ENCODE results near the gene RPL7A. TPM values are rescaled to one million over a fixed set of nuclear protein-coding genes. Genes with fewer than 3 reads are reported as not detected.
"Not testable (repeated sequence)": the region's sequence is repeated elsewhere in the genome, so short reads cannot be mapped to it uniquely, and the experiment has no call there.

RPL7A gene
- total RNA-seq, 2 donors from 2014 or later = 1,478 to 1,480 TPM

GRCh38 chr9:133307301-133307700 lies 40.7 kb upstream of the RPL7A start:
- H3K27me3 ChIP-seq = no peaks in the 10 kb centered on the region
- intact Hi-C loops (cut with DNase I) = no loop called here
- no peaks in the 10 kb centered on the region for H3K36me3 ChIP-seq (replicated peaks in 1 of 2; ENCODE audit: insufficient read depth in 1 of 2, low read depth in 2 of 2)
- H3K4me1 ChIP-seq = no peaks in the 10 kb centered on the region
- H3K9me3 ChIP-seq = no peaks in the 10 kb centered on the region
- H3K27ac ChIP-seq = no peak overlapping the region
- no peak overlapping the region for H3K4me3 ChIP-seq
- ATAC-seq (no peak), DNase-seq (no peak)
- WGBS, 2 donors = 61 to 68% methylated on average over 16 of the region's 16 CpGs
- no peak for TF ChIP-seq CTCF (IDR thresholded peaks at IDR 0.05)
- TF ChIP-seq POLR2A (IDR thresholded peaks at IDR 0.05) = no peak

GRCh38 chr9:133309608-133310007 lies 38.4 kb upstream of the RPL7A start:
- H3K9me3 ChIP-seq = no peaks in the 10 kb centered on the region
- 71 to 74% methylated on average over 6 of the region's 6 CpGs for WGBS, 2 donors
- intact Hi-C loops (cut with DNase I) = no loop called here
- no peak for ATAC-seq
- TF ChIP-seq POLR2A (IDR thresholded peaks at IDR 0.05) = no peak
- TF ChIP-seq CTCF (IDR thresholded peaks at IDR 0.05) = no peak
- H3K4me1 ChIP-seq = no peaks in the 10 kb centered on the region
- no peak overlapping the region for H3K27ac ChIP-seq
- no peak for DNase-seq
- no peaks in the 10 kb centered on the region for H3K27me3 ChIP-seq
- H3K4me3 ChIP-seq = no peak overlapping the region
- H3K36me3 ChIP-seq (replicated peaks in 1 of 2; ENCODE audit: insufficient read depth in 1 of 2, low read depth in 2 of 2) = no peaks in the 10 kb centered on the region

- Histone ChIP-seq H3K27ac (no peak overlapping the region), H3K27me3 (no peaks in the 10 kb centered on the region), H3K4me3 (no peak overlapping the region), H3K36me3 (replicated peaks in 1 of 2; ENCODE audit: insufficient read depth in 1 of 2, low read depth in 2 of 2) (no peaks in the 10 kb centered on the region), H3K4me1 (no peaks in the 10 kb centered on the region), H3K9me3 (no peaks in the 10 kb centered on the region)
- ATAC-seq (no peak), DNase-seq (no peak)
- intact Hi-C loops (cut with DNase I) = no loop called here
- 47 to 57% methylated on average over 2 of the region's 2 CpGs for WGBS, 2 donors
- no peak for TF ChIP-seq CTCF (IDR thresholded peaks at IDR 0.05)
- no peak for TF ChIP-seq POLR2A (IDR thresholded peaks at IDR 0.05)
Measured at GRCh38 chr9:133315997-133316396, 32.0 kb upstream of the RPL7A start.

- ATAC-seq; intact Hi-C loops (cut with DNase I): not testable (repeated sequence)
Measured at GRCh38 chr9:133317551-133317950, 30.5 kb upstream of the RPL7A start.

GRCh38 chr9:133320421-133320881 lies 27.6 kb upstream of the RPL7A start:
- H3K27ac ChIP-seq = no peak overlapping the region
- ATAC-seq = no peak
- WGBS, 2 donors = 73 to 77% methylated on average over 12 to 13 of the region's 13 CpGs
- no peak overlapping the region for H3K4me3 ChIP-seq
- H3K9me3 ChIP-seq = no peaks in the 10 kb centered on the region
- no peaks in the 10 kb centered on the region for H3K36me3 ChIP-seq (replicated peaks in 1 of 2; ENCODE audit: insufficient read depth in 1 of 2, low read depth in 2 of 2)
- intact Hi-C loops (cut with DNase I) = loop anchor here (10.0 kb wide), 1 partner anchor 136 kb away; no protein-coding TSS in a partner anchor
- TF ChIP-seq CTCF (IDR thresholded peaks at IDR 0.05) (no peak), POLR2A (IDR thresholded peaks at IDR 0.05) (no peak)
- no peak for DNase-seq
- no peaks in the 10 kb centered on the region for H3K27me3 ChIP-seq
- H3K4me1 ChIP-seq = no peaks in the 10 kb centered on the region

More at GRCh38 chr9:133317551-133317950, 30.5 kb upstream of the RPL7A start:
- H3K27ac ChIP-seq; DNase-seq; H3K27me3 ChIP-seq; H3K9me3 ChIP-seq; H3K36me3 ChIP-seq (replicated peaks in 1 of 2; ENCODE audit: insufficient read depth in 1 of 2, low read depth in 2 of 2); H3K4me3 ChIP-seq; H3K4me1 ChIP-seq: not testable (repeated sequence)
- 68 to 72% methylated on average over 6 to 12 of the region's 13 CpGs for WGBS, 2 donors
